ENCODE results near the gene PLCZ1.

PLCZ1 gene

GRCh38 chr12:18681818-18682217 is 56.0 kb downstream of the PLCZ1 start:
- no peaks in the 10 kb centered on the region for H3K27me3 Mint-ChIP-seq
- no peaks in the 10 kb centered on the region for H3K36me3 Mint-ChIP-seq (ENCODE audit: low read depth)
- no peak for DNase-seq
- no peaks in the 10 kb centered on the region for H3K4me1 Mint-ChIP-seq
- no peak overlapping the region for H3K4me3 Mint-ChIP-seq
- H3K27ac Mint-ChIP-seq, result no peak overlapping the region
- no peak for ATAC-seq
- peaks cover 4% of the 10 kb centered on the region for H3K9me3 Mint-ChIP-seq

- no peak overlapping the region for H3K4me3 Mint-ChIP-seq
- ATAC-seq (no peak), DNase-seq (no peak)
- no peaks in the 10 kb centered on the region for H3K4me1 Mint-ChIP-seq
- no peaks in the 10 kb centered on the region for H3K27me3 Mint-ChIP-seq
- no peak overlapping the region for H3K27ac Mint-ChIP-seq
- no peaks in the 10 kb centered on the region for H3K36me3 Mint-ChIP-seq (ENCODE audit: low read depth)
- peaks cover 6% of the 10 kb centered on the region for H3K9me3 Mint-ChIP-seq
Observed at GRCh38 chr12:18676996-18677588, 60.7 kb downstream of the PLCZ1 start.

GRCh38 chr12:18676141-18676540 is 61.7 kb downstream of the PLCZ1 start:
- H3K27ac Mint-ChIP-seq, result no peak overlapping the region
- no peak for ATAC-seq
- DNase-seq, result no peak
- no peaks in the 10 kb centered on the region for H3K27me3 Mint-ChIP-seq
- H3K9me3 Mint-ChIP-seq, result peaks cover 6% of the 10 kb centered on the region
- H3K4me1 Mint-ChIP-seq, result no peaks in the 10 kb centered on the region
- H3K36me3 Mint-ChIP-seq (ENCODE audit: low read depth), result no peaks in the 10 kb centered on the region
- H3K4me3 Mint-ChIP-seq, result no peak overlapping the region

- Mint-ChIP-seq H3K4me1 (no peaks in the 10 kb centered on the region), H3K4me3 (no peak overlapping the region)
Observed at GRCh38 chr12:18658829-18659228, 79.0 kb downstream of the PLCZ1 start.

GRCh38 chr12:18658179-18658578 is 79.6 kb downstream of the PLCZ1 start:
- Mint-ChIP-seq H3K9me3 (peaks cover 8% of the 10 kb centered on the region), H3K36me3 (ENCODE audit: low read depth) (no peaks in the 10 kb centered on the region), H3K27me3 (no peaks in the 10 kb centered on the region), H3K27ac (no peak overlapping the region), H3K4me3 (no peak overlapping the region), H3K4me1 (no peaks in the 10 kb centered on the region)
- ATAC-seq (no peak), DNase-seq (no peak)

More at GRCh38 chr12:18658829-18659228, 79.0 kb downstream of the PLCZ1 start:
- ATAC-seq, result no peak
- H3K27me3 Mint-ChIP-seq, result no peaks in the 10 kb centered on the region
- H3K36me3 Mint-ChIP-seq (ENCODE audit: low read depth), result no peaks in the 10 kb centered on the region
- peaks cover 8% of the 10 kb centered on the region for H3K9me3 Mint-ChIP-seq
- no peak overlapping the region for H3K27ac Mint-ChIP-seq
- DNase-seq, result no peak

GRCh38 chr12:18655351-18655750 is 82.5 kb downstream of the PLCZ1 start:
- no peak overlapping the region for H3K27ac Mint-ChIP-seq
- DNase-seq, result no peak
- H3K27me3 Mint-ChIP-seq, result no peaks in the 10 kb centered on the region
- no peak overlapping the region for H3K4me3 Mint-ChIP-seq
- no peaks in the 10 kb centered on the region for H3K4me1 Mint-ChIP-seq
- ATAC-seq, result no peak
- peaks cover 8% of the 10 kb centered on the region for H3K9me3 Mint-ChIP-seq
- H3K36me3 Mint-ChIP-seq (ENCODE audit: low read depth), result no peaks in the 10 kb centered on the region

GRCh38 chr12:18653465-18653864 is 84.3 kb downstream of the PLCZ1 start:
- DNase-seq (no peak), ATAC-seq (no peak)
- Mint-ChIP-seq H3K27ac (no peak overlapping the region), H3K9me3 (peaks cover 5% of the 10 kb centered on the region), H3K4me1 (no peaks in the 10 kb centered on the region), H3K27me3 (no peaks in the 10 kb centered on the region), H3K36me3 (ENCODE audit: low read depth) (no peaks in the 10 kb centered on the region), H3K4me3 (no peak overlapping the region)

- ATAC-seq (no peak), DNase-seq (no peak)
- Mint-ChIP-seq H3K36me3 (ENCODE audit: low read depth) (no peaks in the 10 kb centered on the region), H3K9me3 (peaks cover 5% of the 10 kb centered on the region), H3K4me3 (no peak overlapping the region), H3K4me1 (no peaks in the 10 kb centered on the region), H3K27me3 (no peaks in the 10 kb centered on the region), H3K27ac (no peak overlapping the region)
Observed at GRCh38 chr12:18652596-18652995, 85.2 kb downstream of the PLCZ1 start.

GRCh38 chr12:18651525-18651924 is 86.3 kb downstream of the PLCZ1 start:
- Mint-ChIP-seq H3K27me3 (no peaks in the 10 kb centered on the region), H3K9me3 (peaks cover 5% of the 10 kb centered on the region), H3K27ac (no peak overlapping the region), H3K4me1 (no peaks in the 10 kb centered on the region), H3K36me3 (ENCODE audit: low read depth) (no peaks in the 10 kb centered on the region), H3K4me3 (no peak overlapping the region)
- ATAC-seq (no peak), DNase-seq (no peak)

- Mint-ChIP-seq H3K27ac (no peak overlapping the region), H3K36me3 (ENCODE audit: low read depth) (no peaks in the 10 kb centered on the region), H3K27me3 (no peaks in the 10 kb centered on the region), H3K4me3 (no peak overlapping the region), H3K9me3 (peaks cover 5% of the 10 kb centered on the region), H3K4me1 (no peaks in the 10 kb centered on the region)
- DNase-seq, result no peak
- no peak for ATAC-seq
Observed at GRCh38 chr12:18646286-18646890, 91.4 kb downstream of the PLCZ1 start.

- Mint-ChIP-seq H3K9me3 (peaks cover 5% of the 10 kb centered on the region), H3K4me1 (no peaks in the 10 kb centered on the region), H3K27me3 (no peaks in the 10 kb centered on the region), H3K4me3 (no peak overlapping the region), H3K36me3 (ENCODE audit: low read depth) (no peaks in the 10 kb centered on the region), H3K27ac (no peak overlapping the region)
- ATAC-seq, result no peak
- no peak for DNase-seq
Observed at GRCh38 chr12:18644564-18644963, 93.2 kb downstream of the PLCZ1 start.

- Mint-ChIP-seq H3K4me3 (no peak overlapping the region), H3K27ac (no peak overlapping the region), H3K4me1 (no peaks in the 10 kb centered on the region), H3K27me3 (no peaks in the 10 kb centered on the region), H3K36me3 (ENCODE audit: low read depth) (no peaks in the 10 kb centered on the region), H3K9me3 (no peaks in the 10 kb centered on the region)
- no peak for DNase-seq
- no peak for ATAC-seq
Observed at GRCh38 chr12:18643681-18644080, 94.1 kb downstream of the PLCZ1 start.

GRCh38 chr12:18640321-18640955 is 97.4 kb downstream of the PLCZ1 start:
- ATAC-seq, result no peak
- Mint-ChIP-seq H3K36me3 (ENCODE audit: low read depth) (no peaks in the 10 kb centered on the region), H3K9me3 (peaks cover 4% of the 10 kb centered on the region)

GRCh38 chr12:18634382-18634781 is 103.4 kb downstream of the PLCZ1 start:
- H3K27me3 Mint-ChIP-seq, result no peaks in the 10 kb centered on the region
- no peak for ATAC-seq
- H3K9me3 Mint-ChIP-seq, result peaks cover 14% of the 10 kb centered on the region
- no peaks in the 10 kb centered on the region for H3K36me3 Mint-ChIP-seq (ENCODE audit: low read depth)
- H3K27ac Mint-ChIP-seq, result no peak overlapping the region
- no peak for DNase-seq
- H3K4me3 Mint-ChIP-seq, result no peak overlapping the region
- H3K4me1 Mint-ChIP-seq, result no peaks in the 10 kb centered on the region

More at GRCh38 chr12:18640321-18640955, 97.4 kb downstream of the PLCZ1 start:
- H3K27ac Mint-ChIP-seq, result no peak overlapping the region
- H3K27me3 Mint-ChIP-seq, result no peaks in the 10 kb centered on the region
- DNase-seq, result no peak
- H3K4me3 Mint-ChIP-seq, result no peak overlapping the region
- no peaks in the 10 kb centered on the region for H3K4me1 Mint-ChIP-seq
